Suprapubic skin (tissue), 2 donors: ENCODE results near the gene RPA4.

ENCODE experiments used
- EP300 ChIP-seq: sonication (generic); formaldehyde crosslinking; IDR thresholded peaks from one replicate; pipeline ENCODE4 v1.6.1; 2017; ENCODE audit warnings: antibody characterized with exemption
- POLR2A ChIP-seq, 2 donors: fragments of 450-650 bp; IDR thresholded peaks; one replicate each; pipeline ENCODE4 v1.6.1; 2017; ENCODE audit warnings: antibody characterized with exemption in 2 of 2, mild to moderate bottlenecking in 2 of 2, moderate library complexity in 2 of 2

DNA sequence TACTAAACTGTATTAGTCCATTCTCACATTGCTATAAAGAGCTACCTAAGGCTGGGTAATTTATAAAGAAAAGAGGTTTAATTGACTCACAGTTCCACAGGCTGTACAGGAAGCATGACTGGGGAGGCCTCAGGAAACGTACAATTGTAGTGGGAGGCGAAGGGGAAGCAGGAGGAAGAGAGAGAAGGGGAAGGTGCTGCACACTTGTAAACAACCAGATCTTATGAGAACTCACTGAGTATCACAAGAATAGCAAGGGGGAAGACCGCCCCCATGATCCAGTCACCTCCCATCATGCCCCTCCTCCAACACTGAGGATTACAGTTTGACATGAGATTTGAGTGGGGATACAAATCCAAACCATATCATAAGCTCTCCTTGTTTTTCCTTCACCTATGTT, 40.9 kb downstream of the RPA4 start:
- TF ChIP-seq POLR2A (IDR thresholded peaks at IDR 0.05) (no peak), EP300 (no peak)
